ENCODE data around the gene CHI3L1.

The CHI3L1 gene

DNA sequence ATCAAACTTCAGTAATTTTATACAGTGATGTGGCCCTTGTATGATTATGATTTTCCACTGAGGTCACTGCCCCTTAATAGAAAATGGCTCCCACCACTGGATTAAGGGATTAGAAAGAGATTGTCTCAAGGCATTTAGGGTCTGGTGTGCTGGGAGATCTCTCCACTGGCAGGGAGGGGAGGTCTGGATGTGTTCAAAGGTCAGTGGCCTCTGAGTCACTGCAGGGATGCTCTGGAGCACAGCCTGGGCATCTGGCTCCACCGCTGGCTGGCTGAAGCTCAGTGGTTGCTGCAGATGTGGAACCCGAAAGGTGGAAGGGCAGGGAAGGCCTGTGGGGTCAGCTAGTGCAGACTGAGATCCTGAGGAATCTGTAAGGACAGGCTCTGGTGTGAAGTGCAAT lies 18.3 kb upstream of the CHI3L1 start:
- Histone ChIP-seq H3K4me3 (ENCODE audit: low read depth in 1 of 2, low read length in 2 of 2) (no peak overlapping the region), H3K4me1 (ENCODE audit: insufficient read depth, low read length) (peaks cover under 1% of the 10 kb centered on the region), H3K9ac (ENCODE audit: low read length) (no peak overlapping the region), H3K27ac (ENCODE audit: low read depth, low read length) (no peak overlapping the region), H3K27me3 (ENCODE audit: control insufficient read depth in 1 of 2, insufficient read depth in 2 of 2, low read length in 2 of 2) (no peaks in the 10 kb centered on the region), H3K9me3 (ENCODE audit: low read length) (no peaks in the 10 kb centered on the region), H3K36me3 (ENCODE audit: insufficient read depth, low read length) (no peaks in the 10 kb centered on the region)

DNA sequence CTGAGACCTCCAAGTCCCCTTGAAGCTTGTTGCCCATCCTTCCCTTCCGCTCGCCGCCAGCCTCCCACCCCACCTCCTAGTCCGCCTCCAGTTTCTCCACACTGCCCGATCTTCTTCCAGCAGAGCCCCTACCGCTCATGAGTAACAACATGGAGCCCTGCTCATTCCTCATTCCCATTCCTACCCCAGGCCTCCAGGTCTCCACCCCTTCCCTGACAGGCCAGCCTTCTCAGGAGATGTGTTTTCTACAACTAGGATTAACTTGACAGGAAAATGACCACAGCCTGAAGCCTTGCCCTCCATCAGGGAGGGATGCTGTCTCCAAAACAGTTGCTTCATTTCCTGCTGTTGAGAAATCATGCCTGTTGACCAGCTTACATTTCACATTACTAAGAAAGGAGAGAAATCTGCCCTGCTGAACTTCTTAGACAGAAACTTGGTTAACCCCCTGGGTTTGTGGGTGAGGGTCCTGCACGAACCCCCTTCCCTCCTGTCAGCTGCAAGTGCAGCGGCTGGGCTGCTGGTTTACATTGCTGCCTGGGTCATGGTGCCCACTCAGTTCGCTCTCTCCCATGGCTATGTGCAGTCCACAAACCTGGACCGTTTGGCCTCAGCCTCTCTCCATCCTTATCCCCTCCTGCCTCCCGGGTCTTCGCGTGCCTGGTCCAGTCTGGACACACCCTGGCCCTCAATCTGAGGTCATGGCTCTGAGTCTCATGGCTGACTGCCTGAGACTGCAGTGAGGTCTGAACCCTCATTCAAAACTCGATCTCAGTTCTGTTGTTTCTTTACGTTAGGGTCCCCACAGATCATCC lies 16.1 kb upstream of the CHI3L1 start:
- Histone ChIP-seq H3K36me3 (ENCODE audit: insufficient read depth, low read length) (no peaks in the 10 kb centered on the region), H3K27me3 (ENCODE audit: control insufficient read depth in 1 of 2, insufficient read depth in 2 of 2, low read length in 2 of 2) (no peaks in the 10 kb centered on the region), H3K9me3 (ENCODE audit: low read length) (no peaks in the 10 kb centered on the region), H3K4me1 (ENCODE audit: insufficient read depth, low read length) (peaks cover 10% of the 10 kb centered on the region), H3K4me3 (ENCODE audit: low read depth in 1 of 2, low read length in 2 of 2) (no peak overlapping the region), H3K9ac (ENCODE audit: low read length) (no peak overlapping the region), H3K27ac (ENCODE audit: low read depth, low read length) (no peak overlapping the region)

DNA sequence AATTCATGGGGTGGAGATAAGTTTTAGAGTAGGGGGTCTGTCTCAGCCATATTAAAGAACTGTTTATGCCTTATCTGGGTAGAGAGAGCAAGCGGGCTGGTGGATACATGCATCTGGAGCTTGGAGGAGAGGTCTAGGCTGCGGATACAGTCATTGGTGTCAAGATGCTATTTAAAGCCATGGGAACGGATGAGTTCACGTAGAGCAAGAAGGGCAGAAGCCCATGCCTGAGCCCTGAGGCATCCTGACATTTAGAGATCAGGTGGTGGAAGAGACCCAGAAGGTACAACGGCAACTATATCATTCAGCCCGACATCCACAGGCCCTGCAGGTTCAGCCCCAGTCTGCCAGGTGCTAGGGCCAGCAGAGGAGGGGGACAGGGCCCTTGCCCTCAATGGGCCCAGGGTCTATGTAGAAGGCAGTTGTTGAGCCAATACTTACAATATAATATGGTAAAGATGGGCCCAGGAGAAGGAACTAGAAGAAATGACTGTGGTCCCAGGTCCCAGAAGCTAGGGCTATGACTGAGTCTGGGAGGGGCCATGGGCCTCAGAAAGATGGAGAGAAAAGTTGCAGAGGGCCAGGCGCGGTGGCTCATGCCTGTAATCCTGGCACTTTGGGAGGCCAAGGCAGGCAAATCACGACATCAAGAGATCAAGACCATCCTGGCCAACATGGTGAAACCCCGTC lies 15.2 kb upstream of the CHI3L1 start:
- H3K4me1 ChIP-seq (ENCODE audit: insufficient read depth, low read length): peaks cover 10% of the 10 kb centered on the region
- no peaks in the 10 kb centered on the region for H3K9me3 ChIP-seq (ENCODE audit: low read length)
- H3K9ac ChIP-seq (ENCODE audit: low read length): no peak overlapping the region
- H3K4me3 ChIP-seq (ENCODE audit: low read depth in 1 of 2, low read length in 2 of 2): no peak overlapping the region
- no peaks in the 10 kb centered on the region for H3K36me3 ChIP-seq (ENCODE audit: insufficient read depth, low read length)
- no peaks in the 10 kb centered on the region for H3K27me3 ChIP-seq (ENCODE audit: control insufficient read depth in 1 of 2, insufficient read depth in 2 of 2, low read length in 2 of 2)
- H3K27ac ChIP-seq (ENCODE audit: low read depth, low read length): no peak overlapping the region

DNA sequence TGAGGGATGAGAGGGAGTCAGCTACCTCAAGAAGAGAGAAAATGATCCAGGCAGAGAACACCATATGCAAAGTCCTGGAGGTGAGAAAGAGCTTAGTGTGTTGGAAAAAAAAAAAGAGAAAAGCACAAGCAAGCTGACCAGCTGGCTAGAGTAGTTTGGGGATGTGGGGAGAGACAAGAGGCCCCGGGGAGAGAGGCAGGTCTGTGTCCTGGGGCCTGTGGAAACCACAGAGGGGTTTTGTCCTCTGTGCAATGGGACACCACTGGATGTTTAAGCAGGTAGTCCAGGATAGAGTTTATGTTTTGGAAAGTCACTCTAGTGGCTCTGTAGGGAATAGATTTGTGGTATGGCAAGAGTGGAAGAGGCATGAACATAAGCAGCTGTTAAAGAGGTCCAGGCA lies 14.4 kb upstream of the CHI3L1 start:
- H3K27me3 ChIP-seq (ENCODE audit: control insufficient read depth in 1 of 2, insufficient read depth in 2 of 2, low read length in 2 of 2): no peaks in the 10 kb centered on the region
- H3K4me3 ChIP-seq (ENCODE audit: low read depth in 1 of 2, low read length in 2 of 2): no peak overlapping the region
- H3K9ac ChIP-seq (ENCODE audit: low read length): no peak overlapping the region
- H3K9me3 ChIP-seq (ENCODE audit: low read length): no peaks in the 10 kb centered on the region
- peaks cover 10% of the 10 kb centered on the region for H3K4me1 ChIP-seq (ENCODE audit: insufficient read depth, low read length)
- H3K27ac ChIP-seq (ENCODE audit: low read depth, low read length): no peak overlapping the region
- H3K36me3 ChIP-seq (ENCODE audit: insufficient read depth, low read length): no peaks in the 10 kb centered on the region

DNA sequence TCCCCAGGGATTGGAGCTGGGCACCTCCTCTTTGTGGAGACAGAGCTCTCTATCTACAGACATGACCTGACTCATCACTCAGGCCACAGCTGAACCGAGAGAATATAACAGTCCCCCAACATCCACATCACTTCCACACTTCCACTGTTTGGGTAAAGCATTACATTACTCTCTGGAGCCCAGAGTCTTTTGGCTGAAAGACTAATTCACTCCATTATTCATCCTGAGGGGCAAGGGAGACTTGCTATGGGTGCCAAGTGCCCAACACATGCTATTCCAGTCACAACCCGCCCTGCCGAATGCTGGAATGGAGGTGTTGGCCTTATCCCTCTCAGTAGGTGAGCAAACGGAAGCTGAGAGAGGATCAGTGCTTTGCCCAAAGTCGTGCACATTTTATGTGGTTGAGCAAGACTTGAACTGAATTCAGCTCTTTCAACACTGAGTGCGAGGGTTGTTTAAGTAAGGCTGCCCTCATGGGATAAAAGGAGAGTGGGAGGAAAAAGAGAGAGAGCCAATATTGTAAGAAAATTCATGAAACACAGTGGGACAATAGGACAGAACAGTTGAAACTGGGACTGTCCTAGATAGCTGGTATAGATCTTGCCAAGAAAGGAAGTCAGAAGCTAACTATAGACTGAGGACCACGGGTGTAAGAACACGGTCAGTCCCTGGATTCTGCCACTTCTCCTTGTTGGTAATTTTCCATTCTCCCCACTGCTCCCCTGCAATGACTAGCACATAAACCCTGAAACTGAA lies 13.5 kb upstream of the CHI3L1 start:
- H3K4me1 ChIP-seq (ENCODE audit: insufficient read depth, low read length): peaks cover 10% of the 10 kb centered on the region
- H3K27me3 ChIP-seq (ENCODE audit: control insufficient read depth in 1 of 2, insufficient read depth in 2 of 2, low read length in 2 of 2): no peaks in the 10 kb centered on the region

DNA sequence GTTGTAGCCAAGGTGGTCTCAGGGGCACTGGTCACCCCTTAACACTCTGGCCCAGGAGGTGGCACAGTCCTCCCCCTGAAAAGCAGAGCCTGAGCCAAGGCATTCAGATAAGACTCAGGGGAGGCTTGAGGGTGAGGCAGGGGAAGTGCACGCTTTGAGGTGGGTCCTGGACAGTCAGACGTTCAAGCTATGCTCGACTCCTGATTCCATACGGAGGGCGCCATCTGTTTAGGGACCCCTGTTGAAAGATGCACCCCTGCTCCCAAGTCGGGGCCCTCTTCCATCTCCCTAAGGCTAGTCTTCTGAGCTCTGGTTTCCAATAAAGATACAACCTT lies 12.9 kb upstream of the CHI3L1 start:
- Histone ChIP-seq H3K9me3 (ENCODE audit: low read length) (no peaks in the 10 kb centered on the region), H3K4me3 (ENCODE audit: low read depth in 1 of 2, low read length in 2 of 2) (no peak overlapping the region), H3K27me3 (ENCODE audit: control insufficient read depth in 1 of 2, insufficient read depth in 2 of 2, low read length in 2 of 2) (no peaks in the 10 kb centered on the region), H3K9ac (ENCODE audit: low read length) (no peak overlapping the region), H3K36me3 (ENCODE audit: insufficient read depth, low read length) (no peaks in the 10 kb centered on the region), H3K4me1 (ENCODE audit: insufficient read depth, low read length) (peaks cover 10% of the 10 kb centered on the region), H3K27ac (ENCODE audit: low read depth, low read length) (no peak overlapping the region)

More for the DNA sequence above, 13.5 kb upstream of the CHI3L1 start:
- Histone ChIP-seq H3K9ac (ENCODE audit: low read length) (no peak overlapping the region), H3K4me3 (ENCODE audit: low read depth in 1 of 2, low read length in 2 of 2) (no peak overlapping the region), H3K27ac (ENCODE audit: low read depth, low read length) (no peak overlapping the region), H3K9me3 (ENCODE audit: low read length) (no peaks in the 10 kb centered on the region), H3K36me3 (ENCODE audit: insufficient read depth, low read length) (no peaks in the 10 kb centered on the region)

DNA sequence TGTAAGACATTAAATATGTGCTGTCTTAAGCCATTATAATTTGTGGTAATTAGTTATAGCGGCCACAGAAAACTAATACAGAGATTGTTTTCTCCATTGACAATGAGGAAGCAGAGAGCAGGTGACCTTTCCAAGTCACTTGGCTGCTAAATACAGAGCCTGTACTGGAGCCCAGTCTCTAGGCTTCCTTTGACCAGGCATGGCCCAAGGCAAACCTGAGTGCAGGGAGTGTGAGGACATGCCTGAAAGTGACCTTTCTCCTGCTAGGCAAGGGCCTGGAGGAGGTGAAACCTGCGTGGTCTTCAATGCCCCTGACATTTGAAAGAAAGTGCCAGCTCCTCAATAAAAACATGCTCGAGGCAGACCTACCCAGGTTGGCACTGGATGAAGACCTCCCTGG lies 12.5 kb upstream of the CHI3L1 start:
- H3K9ac ChIP-seq (ENCODE audit: low read length): no peak overlapping the region
- no peaks in the 10 kb centered on the region for H3K36me3 ChIP-seq (ENCODE audit: insufficient read depth, low read length)
- H3K27me3 ChIP-seq (ENCODE audit: control insufficient read depth in 1 of 2, insufficient read depth in 2 of 2, low read length in 2 of 2): no peaks in the 10 kb centered on the region
- H3K4me1 ChIP-seq (ENCODE audit: insufficient read depth, low read length): peaks cover 10% of the 10 kb centered on the region
- no peak overlapping the region for H3K4me3 ChIP-seq (ENCODE audit: low read depth in 1 of 2, low read length in 2 of 2)
- no peaks in the 10 kb centered on the region for H3K9me3 ChIP-seq (ENCODE audit: low read length)
- H3K27ac ChIP-seq (ENCODE audit: low read depth, low read length): no peak overlapping the region

DNA sequence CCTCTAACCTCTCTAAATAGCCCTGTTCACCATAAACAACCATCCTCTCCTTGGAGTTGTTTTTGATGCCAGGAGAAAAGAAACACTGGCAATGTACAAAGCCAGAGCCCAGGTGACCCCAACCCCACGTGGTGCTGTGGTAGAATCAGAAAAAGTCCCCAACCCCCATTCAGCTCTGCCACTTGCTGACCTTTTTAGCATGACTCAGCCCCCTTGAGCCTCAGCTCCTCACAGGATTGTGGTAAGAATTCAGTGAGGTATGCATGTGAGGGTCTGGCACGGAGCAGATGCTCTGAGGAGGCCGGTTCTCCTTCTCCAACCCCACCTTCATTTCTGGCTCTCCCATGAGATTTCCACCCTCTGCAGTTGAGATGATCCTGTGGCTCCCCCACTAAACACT lies 11.1 kb upstream of the CHI3L1 start:
- H3K36me3 ChIP-seq (ENCODE audit: insufficient read depth, low read length): no peaks in the 10 kb centered on the region
- H3K9ac ChIP-seq (ENCODE audit: low read length): no peak overlapping the region
- no peak overlapping the region for H3K4me3 ChIP-seq (ENCODE audit: low read depth in 1 of 2, low read length in 2 of 2)
- no peak overlapping the region for H3K27ac ChIP-seq (ENCODE audit: low read depth, low read length)
- peaks cover 10% of the 10 kb centered on the region for H3K4me1 ChIP-seq (ENCODE audit: insufficient read depth, low read length)
- no peaks in the 10 kb centered on the region for H3K27me3 ChIP-seq (ENCODE audit: control insufficient read depth in 1 of 2, insufficient read depth in 2 of 2, low read length in 2 of 2)
- H3K9me3 ChIP-seq (ENCODE audit: low read length): no peaks in the 10 kb centered on the region

DNA sequence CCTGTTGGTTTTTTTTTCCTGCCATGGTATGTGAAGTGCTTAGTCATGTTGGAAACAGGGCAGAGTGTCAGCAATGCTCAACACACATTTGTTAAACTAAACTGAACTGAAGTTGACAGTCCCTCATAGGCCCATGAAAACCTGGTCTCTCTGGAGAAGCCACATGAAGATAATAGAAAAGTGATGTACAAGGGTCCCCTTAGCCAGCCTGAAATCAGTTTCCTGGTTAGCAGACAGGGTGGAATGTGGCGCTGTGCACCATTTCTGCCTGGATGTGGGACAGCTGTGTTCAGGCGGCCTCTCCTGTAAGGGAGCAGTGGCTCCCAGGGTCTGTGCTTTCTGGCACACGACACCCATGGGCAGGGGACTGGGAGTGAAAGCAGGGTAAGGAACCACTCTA lies 9.9 kb upstream of the CHI3L1 start:
- Histone ChIP-seq H3K9me3 (ENCODE audit: low read length) (no peaks in the 10 kb centered on the region), H3K4me3 (ENCODE audit: low read depth in 1 of 2, low read length in 2 of 2) (no peak overlapping the region), H3K4me1 (ENCODE audit: insufficient read depth, low read length) (peaks cover 10% of the 10 kb centered on the region), H3K36me3 (ENCODE audit: insufficient read depth, low read length) (no peaks in the 10 kb centered on the region), H3K9ac (ENCODE audit: low read length) (no peak overlapping the region), H3K27me3 (ENCODE audit: control insufficient read depth in 1 of 2, insufficient read depth in 2 of 2, low read length in 2 of 2) (no peaks in the 10 kb centered on the region), H3K27ac (ENCODE audit: low read depth, low read length) (no peak overlapping the region)

DNA sequence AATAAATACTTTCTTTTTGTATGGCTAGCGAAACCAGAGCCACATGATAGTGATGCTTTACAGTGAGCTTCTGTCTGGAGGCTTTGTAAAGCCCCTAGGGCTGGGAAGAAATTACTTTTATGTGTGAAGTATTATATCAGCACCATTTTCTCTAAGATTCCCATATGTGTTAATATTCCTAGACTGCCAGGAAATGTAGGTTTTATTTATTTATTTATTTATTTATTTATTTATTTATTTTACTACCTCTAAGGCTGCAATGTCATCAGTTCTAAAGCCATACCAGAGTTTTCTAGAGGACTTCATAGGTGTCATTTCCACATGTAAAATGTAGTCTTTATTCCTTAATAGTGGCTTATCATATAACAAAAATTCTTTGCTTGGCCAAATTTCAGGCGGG lies 4.4 kb upstream of the CHI3L1 start:
- no peak overlapping the region for H3K4me3 ChIP-seq (ENCODE audit: low read depth in 1 of 2, low read length in 2 of 2)
- H3K9ac ChIP-seq (ENCODE audit: low read length): no peak overlapping the region
- no peaks in the 10 kb centered on the region for H3K9me3 ChIP-seq (ENCODE audit: low read length)
- H3K27me3 ChIP-seq (ENCODE audit: control insufficient read depth in 1 of 2, insufficient read depth in 2 of 2, low read length in 2 of 2): no peaks in the 10 kb centered on the region
- no peaks in the 10 kb centered on the region for H3K36me3 ChIP-seq (ENCODE audit: insufficient read depth, low read length)
- no peak overlapping the region for H3K27ac ChIP-seq (ENCODE audit: low read depth, low read length)
- H3K4me1 ChIP-seq (ENCODE audit: insufficient read depth, low read length): peaks cover 6% of the 10 kb centered on the region

DNA sequence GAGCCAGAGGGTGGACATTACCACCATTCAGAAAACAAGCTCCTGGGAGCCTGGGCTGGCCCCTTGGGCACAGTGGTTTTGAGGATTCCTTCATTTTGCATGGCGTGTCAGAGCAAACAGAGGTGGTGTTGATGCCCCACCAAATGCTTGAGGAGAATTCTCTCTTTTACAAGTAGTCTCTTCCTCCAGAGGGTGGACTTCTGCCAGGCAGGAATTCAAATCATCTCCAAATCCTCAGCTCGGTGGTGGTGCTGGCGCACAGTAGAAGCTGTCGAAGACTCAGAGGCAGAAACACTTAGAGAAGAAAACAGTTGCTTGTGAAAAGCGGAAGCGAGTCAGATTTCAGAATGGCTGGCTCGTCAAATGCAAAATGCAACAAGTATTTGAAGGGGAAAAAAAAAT lies 3.4 kb upstream of the CHI3L1 start:
- H3K9me3 ChIP-seq (ENCODE audit: low read length): no peaks in the 10 kb centered on the region
- no peaks in the 10 kb centered on the region for H3K27me3 ChIP-seq (ENCODE audit: control insufficient read depth in 1 of 2, insufficient read depth in 2 of 2, low read length in 2 of 2)
- no peak overlapping the region for H3K4me3 ChIP-seq (ENCODE audit: low read depth in 1 of 2, low read length in 2 of 2)
- H3K36me3 ChIP-seq (ENCODE audit: insufficient read depth, low read length): no peaks in the 10 kb centered on the region
- no peak overlapping the region for H3K9ac ChIP-seq (ENCODE audit: low read length)
- H3K27ac ChIP-seq (ENCODE audit: low read depth, low read length): no peak overlapping the region
- peaks cover 6% of the 10 kb centered on the region for H3K4me1 ChIP-seq (ENCODE audit: insufficient read depth, low read length)
